HCT116 (cell line): ENCODE measurements around the gene TMEM11. TPM values are rescaled to one million over a fixed set of nuclear protein-coding genes. Genes with fewer than 3 reads are reported as not detected.

ENCODE experiments used
- ATAC-seq: fragments of 200-7000 bp; cut with Tn5 transposase; 2 replicates; pipeline ENCODE4 v1.9.1; 2020; ENCODE audit warnings: mild to moderate bottlenecking, moderate library complexity
- BruUV-seq: library from RNA; stranded (reverse); fragments of 400-500 nt; replicated peaks from 2 replicates; lab custom pipeline; 2021; lab: Mats Ljungman, UMichigan
- CTCF ChIA-PET: fragments of 300-600 bp; sonication (Branson Sonifier 250); formaldehyde crosslinking; loops from one replicate; lab custom pipeline; 2021; ENCODE audit warnings: antibody characterized with exemption; lab: Charles Lee
- POLR2A ChIA-PET: fragments of 300-600, 350-600 bp; sonication (Branson Sonifier 250); formaldehyde crosslinking; loops from one replicate; lab custom pipeline; 2021; ENCODE audit warnings: antibody characterized with exemption; lab: Charles Lee
- RAD21 ChIA-PET, 2 experiments: fragments of 300-600 bp; sonication (Branson Sonifier 250); formaldehyde crosslinking; loops; one replicate each; lab custom pipeline; 2023; ENCODE audit warnings: low total read pairs in 2 of 2; ENCODE audit not compliant: uncharacterized antibody in 2 of 2, unreplicated experiment in 2 of 2, low non-redundant PET in 1 of 2; lab: Charles Lee
- DNase-seq: peaks from one replicate; pipeline ENCODE4 v3.0.0-alpha.2; 2010; ENCODE audit warnings: low read depth, low spot score
- H2AFZ ChIP-seq: fragments of 200-600 bp; shearing (Covaris generic), sonication (generic); 2 replicates; pipeline ENCODE4 v1.6.1; 2017; ENCODE audit warnings: low read depth, mixed run types, mixed read lengths, antibody characterized with exemption, low read length; ENCODE audit not compliant: poor library complexity, severe bottlenecking
- H3K27ac ChIP-seq: 2 replicates; pipeline ENCODE4 v1.5.1; 2012; ENCODE audit warnings: low read depth, low read length
- H3K27me3 ChIP-seq: fragments of 200-600 bp; sonication (generic); 2 replicates; pipeline ENCODE4 v1.6.1; 2016; ENCODE audit warnings: mixed run types, low read length, mixed read lengths; ENCODE audit not compliant: insufficient read depth
- H3K36me3 ChIP-seq, 2 experiments: fragments of 200-500 bp in 1 of 2; fragments of 200-600 bp in 1 of 2; sonication (Bioruptor generic) in 1 of 2; sonication (generic) in 1 of 2; 2 replicates each; pipeline versions ENCODE4 v1.5.1 to v1.6.1; 2014 to 2016; ENCODE audit warnings: low read length in 2 of 2, inconsistent platforms in 1 of 2, mixed read lengths in 1 of 2, mixed run types in 1 of 2; ENCODE audit not compliant: insufficient read depth in 2 of 2, control insufficient read depth in 1 of 2
- H3K4me1 ChIP-seq, 2 experiments: fragments of 200-600 bp in 1 of 2; sonication (generic) in 1 of 2; 2 replicates each; pipeline versions ENCODE4 v1.5.1 to v1.6.1; 2012 to 2017; ENCODE audit warnings: low read length in 2 of 2, inconsistent platforms in 1 of 2, mild to moderate bottlenecking in 1 of 2, mixed read lengths in 1 of 2, mixed run types in 1 of 2, moderate library complexity in 1 of 2; ENCODE audit not compliant: insufficient read depth in 2 of 2, control insufficient read depth in 1 of 2
- H3K4me2 ChIP-seq: fragments of 200-600 bp; sonication (generic); 2 replicates; pipeline ENCODE4 v1.6.1; 2017; ENCODE audit warnings: mixed run types, low read length, mixed read lengths
- H3K4me3 ChIP-seq, 2 experiments: fragments of 200-600 bp in 1 of 2; sonication (generic) in 1 of 2; replicated peaks in 1 of 2; 2 replicates each; pipeline ENCODE4 v1.5.1; 2011 to 2016; ENCODE audit warnings: low read length in 2 of 2, control low read depth in 1 of 2, low read depth in 1 of 2, mild to moderate bottlenecking in 1 of 2, mixed read lengths in 1 of 2, mixed run types in 1 of 2
- H3K79me2 ChIP-seq: fragments of 200-600 bp; sonication (generic); 2 replicates; pipeline ENCODE4 v1.6.1; 2017; ENCODE audit warnings: mild to moderate bottlenecking, mixed run types, low read length, moderate library complexity, mixed read lengths; ENCODE audit not compliant: insufficient read depth
- H3K9ac ChIP-seq: fragments of 200-600 bp; sonication (generic); 2 replicates; pipeline ENCODE4 v1.6.1; 2016; ENCODE audit warnings: low read length, mixed read lengths
- H3K9me2 ChIP-seq: fragments of 200-600 bp; sonication (generic), shearing (Covaris generic); 2 replicates; pipeline ENCODE4 v1.6.1; 2017; ENCODE audit warnings: mixed run types, mild to moderate bottlenecking, moderate library complexity; ENCODE audit not compliant: insufficient read depth
- H3K9me3 ChIP-seq, 2 experiments: fragments of 200-500 bp in 1 of 2; fragments of 200-600 bp in 1 of 2; sonication (Bioruptor generic) in 1 of 2; sonication (generic) in 1 of 2; 2 replicates each; pipeline ENCODE4 v1.6.1; 2014 to 2017; ENCODE audit warnings: low read length in 2 of 2, mixed read lengths in 2 of 2, inconsistent platforms in 1 of 2, low read depth in 1 of 2, mild to moderate bottlenecking in 1 of 2, mixed run types in 1 of 2, moderate library complexity in 1 of 2; ENCODE audit not compliant: control insufficient read depth in 1 of 2, insufficient read depth in 1 of 2
- H4K20me1 ChIP-seq: fragments of 200-600 bp; sonication (generic), shearing (Covaris generic); 2 replicates; pipeline ENCODE4 v1.6.1; 2017; ENCODE audit warnings: mixed run types, mild to moderate bottlenecking, moderate library complexity; ENCODE audit not compliant: insufficient read depth
- CEBPB ChIP-seq: IDR thresholded peaks from 2 replicates; pipeline ENCODE4 v1.6.1; 2012; ENCODE audit warnings: low read depth
- ELF1 ChIP-seq: IDR thresholded peaks from 2 replicates; pipeline ENCODE4 v1.6.1; 2012; ENCODE audit warnings: low read depth, borderline replicate concordance
- JUND ChIP-seq: IDR thresholded peaks from 2 replicates; pipeline ENCODE4 v1.6.1; 2012
- REST ChIP-seq: IDR thresholded peaks from 2 replicates; pipeline ENCODE4 v1.6.1; 2012; ENCODE audit warnings: low read depth
- SIN3A ChIP-seq: IDR thresholded peaks from 2 replicates; pipeline ENCODE4 v1.6.1; 2012; ENCODE audit warnings: low read depth
- ZFX ChIP-seq: fragments of 450-650 bp; IDR thresholded peaks from 2 replicates; pipeline ENCODE4 v1.6.1; 2017
- intact Hi-C: fragments of 100-400 bp; cut with micrococcal nuclease; formaldehyde crosslinking; loops from 2 replicates; pipeline ENCODE4 v1.10.0; 2022
- total RNA-seq: library from RNA; stranded (reverse); gene quantifications from one replicate; pipeline ENCODE4 v1.2.1, GENCODE V29; 2021; ENCODE audit not compliant: unreplicated experiment

The TMEM11 gene
- total RNA-seq, 1 experiment from 2014 or later: 31.0 TPM

GRCh38 chr17:21252289-21252795 lies 38.4 kb upstream of the TMEM11 start:
- Histone ChIP-seq H4K20me1 (no peaks in the 10 kb centered on the region), H3K4me2 (peak overlapping the region; percentile 70), H3K27me3 (no peaks in the 10 kb centered on the region), H3K9me3 (no peaks in the 10 kb centered on the region), H3K9me2 (no peaks in the 10 kb centered on the region), H2AFZ (no peak overlapping the region), H3K27ac (no peak overlapping the region; the same call in 1 of the 2 replicates), H3K9ac (peak overlapping the region; percentile 41), H3K4me3 (peak overlapping the region; percentile 44 to 51), H3K79me2 (no peaks in the 10 kb centered on the region), H3K36me3 (no peaks in the 10 kb centered on the region), H3K4me1 (peaks cover 19 to 38% of the 10 kb centered on the region in 2 experiments)
- ChIA-PET CTCF (no interaction called here), POLR2A (no interaction called here), RAD21 (interaction anchor here in 1 of 2 experiments (0.7 kb wide), 1 partner anchor 147 kb away, joined by 3 read pairs; no protein-coding TSS in a partner anchor)
- TF ChIP-seq SIN3A (no peak), ELF1 (no peak)
- intact Hi-C loops: no loop called here
- ATAC-seq: no peak
- no TSS peak for BruUV-seq
- no peak for DNase-seq

- H3K4me1 ChIP-seq: peaks cover 13 to 31% of the 10 kb centered on the region in 2 experiments
- POLR2A ChIA-PET: no interaction called here
- H3K27me3 ChIP-seq: no peaks in the 10 kb centered on the region
- no peak overlapping the region for H3K27ac ChIP-seq
- H3K9me2 ChIP-seq: no peaks in the 10 kb centered on the region
- TF ChIP-seq REST: no peak
- no peak for TF ChIP-seq CEBPB
- TF ChIP-seq ZFX: no peak
- no peak for TF ChIP-seq SIN3A
- no peak for TF ChIP-seq JUND
- H3K9ac ChIP-seq: no peak overlapping the region
- H3K9me3 ChIP-seq: no peaks in the 10 kb centered on the region
- CTCF ChIA-PET: interaction anchor here (1.0 kb wide), 1 partner anchor 12 kb away, joined by 3 read pairs; no protein-coding TSS in a partner anchor
- H3K79me2 ChIP-seq: no peaks in the 10 kb centered on the region
- no peak overlapping the region for H3K4me2 ChIP-seq
- no peaks in the 10 kb centered on the region for H3K36me3 ChIP-seq
- no peak overlapping the region for H3K4me3 ChIP-seq
- no peak overlapping the region for H2AFZ ChIP-seq
- intact Hi-C loops: no loop called here
- ATAC-seq: no peak
- H4K20me1 ChIP-seq: no peaks in the 10 kb centered on the region
- RAD21 ChIA-PET: no interaction called here
- DNase-seq: no peak
- BruUV-seq: no TSS peak
These were observed 37.5 kb upstream of the TMEM11 start for GRCh38 chr17:21251337-21252010.
